Measurements from ENCODE around the gene MYO16.

Gene MYO16

GRCh38 chr13:108663710-108664109 lies 34.3 kb downstream of the MYO16 start:
- DNase-seq (ENCODE audit: low spot score), result no peak

- DNase-seq (ENCODE audit: low spot score), result no peak
Measured at GRCh38 chr13:108667205-108667604, 37.8 kb downstream of the MYO16 start.

- DNase-seq (ENCODE audit: low spot score), result no peak
Measured at GRCh38 chr13:108669381-108669780, 40.0 kb downstream of the MYO16 start.

- DNase-seq (ENCODE audit: low spot score), result no peak
Measured at GRCh38 chr13:108674346-108674745, 44.9 kb downstream of the MYO16 start.

GRCh38 chr13:108674771-108675170 lies 45.4 kb downstream of the MYO16 start:
- DNase-seq (ENCODE audit: low spot score), result no peak

GRCh38 chr13:108676620-108677019 lies 47.2 kb downstream of the MYO16 start:
- DNase-seq (ENCODE audit: low spot score), result no peak

GRCh38 chr13:108677806-108678205 lies 48.4 kb downstream of the MYO16 start:
- no peak for DNase-seq (ENCODE audit: low spot score)

GRCh38 chr13:108680011-108680410 lies 50.6 kb downstream of the MYO16 start:
- no peak for DNase-seq (ENCODE audit: low spot score)

- peak; percentile 9 for DNase-seq (ENCODE audit: low spot score)
Measured at GRCh38 chr13:108681986-108682575, 52.7 kb downstream of the MYO16 start.

- no peak for DNase-seq (ENCODE audit: low spot score)
Measured at GRCh38 chr13:108682714-108683113, 53.3 kb downstream of the MYO16 start.

- DNase-seq (ENCODE audit: low spot score), result no peak
Measured at GRCh38 chr13:108686027-108686426, 56.6 kb downstream of the MYO16 start.

- no peak for DNase-seq (ENCODE audit: low spot score)
Measured at GRCh38 chr13:108690726-108691125, 61.3 kb downstream of the MYO16 start.

- DNase-seq (ENCODE audit: low spot score), result no peak
Measured at GRCh38 chr13:108700422-108701170, 71.2 kb downstream of the MYO16 start.

GRCh38 chr13:108702171-108702570 lies 72.8 kb downstream of the MYO16 start:
- DNase-seq (ENCODE audit: low spot score), result no peak

GRCh38 chr13:108705031-108705430 lies 75.6 kb downstream of the MYO16 start:
- DNase-seq (ENCODE audit: low spot score), result no peak

- DNase-seq (ENCODE audit: low spot score), result no peak
Measured at GRCh38 chr13:108707584-108707983, 78.2 kb downstream of the MYO16 start.

GRCh38 chr13:108708921-108709320 lies 79.5 kb downstream of the MYO16 start:
- DNase-seq (ENCODE audit: low spot score), result no peak

GRCh38 chr13:108711386-108711785 lies 82.0 kb downstream of the MYO16 start:
- DNase-seq (ENCODE audit: low spot score), result no peak

- DNase-seq (ENCODE audit: low spot score), result no peak
Measured at GRCh38 chr13:108725471-108725870, 96.1 kb downstream of the MYO16 start.

GRCh38 chr13:108728370-108728769 lies 99.0 kb downstream of the MYO16 start:
- no peak for DNase-seq (ENCODE audit: low spot score)

GRCh38 chr13:108733022-108733560 lies 103.7 kb downstream of the MYO16 start:
- no peak for DNase-seq (ENCODE audit: low spot score)

- DNase-seq (ENCODE audit: low spot score), result no peak
Measured at GRCh38 chr13:108734676-108735075, 105.3 kb downstream of the MYO16 start.

GRCh38 chr13:108741930-108742329 lies 112.5 kb downstream of the MYO16 start:
- no peak for DNase-seq (ENCODE audit: low spot score)
